Activated CD4-positive, CD25-positive, alpha-beta regulatory T cell treated with anti-CD3 and anti-CD28 coated beads, Interleukin-2, amount 50 U/mL, for 16 hours (primary cell): ENCODE measurements around the gene CFHR4.
"Not testable (repeated sequence)": the region's sequence is repeated elsewhere in the genome, so short reads cannot be mapped to it uniquely, and the experiment has no call there.

Source experiments
- DNase-seq: peaks from one replicate; pipeline ENCODE4 v3.0.0-alpha.2; 2020; ENCODE audit warnings: low read depth, low spot score

Gene CFHR4

GRCh38 chr1:196933531-196934189 lies 45.8 kb downstream of the CFHR4 start:
- no peak for DNase-seq

- DNase-seq: not testable (repeated sequence)
Observed at GRCh38 chr1:196941474-196941873, 53.6 kb downstream of the CFHR4 start.

DNA sequence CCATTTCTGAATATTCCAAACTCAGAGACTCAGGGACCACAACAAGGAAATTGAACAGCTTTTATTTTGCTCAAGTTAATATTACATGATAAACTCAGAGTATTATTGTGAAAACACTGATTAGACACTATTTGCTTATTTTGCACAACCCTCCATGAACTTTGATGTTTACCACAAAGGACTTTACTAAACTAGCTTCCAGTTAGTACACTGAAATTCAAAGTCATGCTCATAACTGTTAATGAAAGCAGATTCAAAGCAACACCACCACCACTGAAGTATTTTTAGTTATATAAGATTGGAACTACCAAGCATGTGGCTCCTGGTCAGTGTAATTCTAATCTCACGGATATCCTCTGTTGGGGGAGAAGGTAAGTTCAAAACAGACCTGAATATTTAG lies 55.7 kb downstream of the CFHR4 start, which contains the start of gene CFHR2:
Gene CFHR2, plus strand, starts transcription at position 171 of the 400 bp plus-strand sequence. Its CDS starts 143 bp downstream, at position 314.
- DNase-seq: not testable (repeated sequence)

- no peak for DNase-seq
Observed at GRCh38 chr1:196951711-196952394, 64.0 kb downstream of the CFHR4 start.

GRCh38 chr1:196954778-196955177 lies 66.9 kb downstream of the CFHR4 start:
- DNase-seq: no peak

- no peak for DNase-seq
Observed at GRCh38 chr1:196955926-196956325, 68.1 kb downstream of the CFHR4 start.

GRCh38 chr1:196960854-196961253 lies 73.0 kb downstream of the CFHR4 start:
- DNase-seq: no peak
